K562 (cell line): ENCODE measurements around the gene NR1D2. TPM values are rescaled to one million over a fixed set of nuclear protein-coding genes. Genes with fewer than 3 reads are reported as not detected.

Experiments used
- ATAC-seq: fragments of 200-7000 bp; cut with Tn5 transposase; 3 replicates; pipeline ENCODE4 v1.9.1; 2020; ENCODE audit warnings: moderate library complexity
- BruUV-seq: library from RNA; stranded (reverse); fragments of 400-500 nt; replicated peaks from 2 replicates; lab custom pipeline; 2021; lab: Mats Ljungman, UMichigan
- CTCF ChIA-PET: fragments of 300-600 bp; formaldehyde crosslinking; extraction: SDS; loops from one replicate; lab custom pipeline; 2021; ENCODE audit warnings: low intra/inter-chr PET ratio; lab: Yijun Ruan, JAX
- POLR2A ChIA-PET: fragments of 300-600, 350-650 bp; sonication (Branson Sonifier 250); formaldehyde crosslinking; extraction: SDS; loops from one replicate; lab custom pipeline; 2021; ENCODE audit warnings: antibody characterized with exemption, inconsistent platforms; lab: Yijun Ruan, JAX
- DNase-seq, 4 experiments: peaks; one replicate each; pipeline versions ENCODE4 v3.0.0 to v3.0.0-alpha.2; 2011 to 2018; ENCODE audit warnings: low spot score in 3 of 4, mixed read lengths in 3 of 4; ENCODE audit errors: extremely low read depth in 1 of 4
- FAIRE-seq: peaks from 2 replicates; lab custom pipeline; 2011; peaks lifted over from hg19 to GRCh38; lab: Jason Lieb, UNC
- H2AFZ ChIP-seq: 2 replicates; pipeline ENCODE4 v1.6.0; 2011; ENCODE audit warnings: low read depth, low read length, control low read depth, inconsistent platforms
- H3K27ac ChIP-seq: fragments of 200-600 bp; 3 replicates; pipeline ENCODE4 v1.8.0; 2011; ENCODE audit warnings: low read depth, mild to moderate bottlenecking, control low read depth, inconsistent platforms, low read length, moderate library complexity, mixed read lengths; ENCODE audit errors: extremely low read depth
- H3K27me3 ChIP-seq, 2 experiments: fragments of 300-600 bp in 1 of 2; 2 replicates in 1 of 2; 3 replicates in 1 of 2; pipeline versions ENCODE4 v1.6.0 to v1.8.0; 2011; ENCODE audit warnings: inconsistent platforms in 2 of 2, low read length in 2 of 2, mild to moderate bottlenecking in 1 of 2, mixed read lengths in 1 of 2, moderate library complexity in 1 of 2; ENCODE audit not compliant: control insufficient read depth in 2 of 2, insufficient read depth in 2 of 2
- H3K36me3 ChIP-seq: fragments of 300-600 bp; 3 replicates; pipeline ENCODE4 v1.8.0; 2011; ENCODE audit warnings: mild to moderate bottlenecking, low read length, inconsistent platforms; ENCODE audit not compliant: control insufficient read depth, insufficient read depth
- H3K4me1 ChIP-seq, 2 experiments: fragments of 200-600 bp in 1 of 2; replicated peaks in 1 of 2; 2 replicates in 1 of 2; 3 replicates in 1 of 2; pipeline versions ENCODE4 v1.5.1 to v1.8.0; 2011; ENCODE audit warnings: inconsistent platforms in 2 of 2, low read length in 2 of 2, mild to moderate bottlenecking in 1 of 2, mixed read lengths in 1 of 2, moderate library complexity in 1 of 2; ENCODE audit not compliant: control insufficient read depth in 2 of 2, insufficient read depth in 2 of 2
- H3K4me2 ChIP-seq: 2 replicates; pipeline ENCODE4 v1.6.1; 2011; ENCODE audit warnings: low read length, control low read depth, inconsistent platforms, mixed read lengths; ENCODE audit not compliant: insufficient read depth
- H3K4me3 ChIP-seq: fragments of 200-600 bp; sonication (generic), shearing (Covaris generic); 2 replicates; pipeline ENCODE4 v1.5.1; 2016; ENCODE audit warnings: control low read depth, inconsistent platforms
- H3K79me2 ChIP-seq: fragments of 200-600 bp; 3 replicates; pipeline ENCODE4 v1.8.0; 2011; ENCODE audit warnings: low read length, inconsistent platforms; ENCODE audit not compliant: control insufficient read depth, insufficient read depth
- H3K9ac ChIP-seq, 2 experiments: 2 replicates each; pipeline versions ENCODE4 v1.6.0 to v1.6.1; 2011; ENCODE audit warnings: low read depth in 2 of 2, low read length in 2 of 2, control low read depth in 1 of 2, inconsistent platforms in 1 of 2, mild to moderate bottlenecking in 1 of 2, mixed read lengths in 1 of 2; ENCODE audit not compliant: insufficient read depth in 1 of 2
- H3K9me1 ChIP-seq: one replicate; pipeline ENCODE4 v1.6.0; 2011; ENCODE audit warnings: inconsistent platforms, mild to moderate bottlenecking, low read length, moderate library complexity; ENCODE audit not compliant: control insufficient read depth, insufficient read depth
- H3K9me3 ChIP-seq: replicated peaks from 2 replicates; pipeline ENCODE4 v1.5.1; 2011; ENCODE audit warnings: low read depth, low read length, inconsistent platforms; ENCODE audit not compliant: control insufficient read depth, insufficient read depth
- H4K20me1 ChIP-seq: replicated peaks from 2 replicates; pipeline ENCODE4 v1.6.1; 2011; ENCODE audit warnings: low read length, inconsistent platforms, mixed read lengths; ENCODE audit not compliant: control insufficient read depth, insufficient read depth
- EP300 ChIP-seq: IDR thresholded peaks from 2 replicates; pipeline ENCODE4 v1.6.1; 2012; ENCODE audit warnings: low read length, improper control_type of control experiment
- EP400 ChIP-seq: fragments of 450-650 bp; IDR thresholded peaks from 2 replicates; pipeline ENCODE4 v1.6.1; 2017; ENCODE audit warnings: antibody characterized with exemption, mild to moderate bottlenecking, moderate library complexity
- FOXA3 ChIP-seq, 2 experiments: fragments of 450-650 bp in 1 of 2; sonication (generic) in 1 of 2; formaldehyde crosslinking; IDR thresholded peaks in 1 of 2; conservative IDR thresholded peaks in 1 of 2; 2 replicates each; pipeline versions ENCODE4 v1.4.0 to v1.8.0; 2020 to 2022; ENCODE audit warnings: mild to moderate bottlenecking in 2 of 2, missing genetic modification reagents in 1 of 2
- HNRNPL ChIP-seq: fragments of 200-400 bp; formaldehyde crosslinking; IDR thresholded peaks from 2 replicates; pipeline ENCODE4 v1.6.1; 2017; ENCODE audit warnings: low read depth, mild to moderate bottlenecking, low read length
- LEF1 ChIP-seq: fragments of 450-650 bp; IDR thresholded peaks from 2 replicates; pipeline ENCODE4 v1.6.1; 2016; ENCODE audit warnings: mild to moderate bottlenecking
- NCOR1 ChIP-seq: fragments of 450-650 bp; IDR thresholded peaks from 2 replicates; pipeline ENCODE4 v1.6.1; 2016; ENCODE audit warnings: mild to moderate bottlenecking, moderate library complexity
- NR4A1 ChIP-seq, 2 experiments: fragments of 250-450 bp in 1 of 2; fragments of 450-650 bp in 1 of 2; sonication (Bioruptor Pico) in 1 of 2; IDR thresholded peaks; 2 replicates each; pipeline versions ENCODE4 v1.4.0 to v1.6.1; 2016 to 2020; ENCODE audit warnings: mild to moderate bottlenecking in 2 of 2, missing compliant biosample characterization in 1 of 2, missing genetic modification characterization in 1 of 2, moderate library complexity in 1 of 2
- NUFIP1 ChIP-seq: fragments of 450-650 bp; IDR thresholded peaks from 2 replicates; pipeline ENCODE4 v1.6.1; 2018; ENCODE audit not compliant: partially characterized antibody
- SMAD2 ChIP-seq: fragments of 150-350 bp; IDR thresholded peaks from 2 replicates; pipeline ENCODE4 v1.6.1; 2014; ENCODE audit warnings: low read depth, mild to moderate bottlenecking, low read length
- WHSC1 ChIP-seq: IDR thresholded peaks from one replicate; pipeline ENCODE4 v1.6.1; 2012; ENCODE audit warnings: low read length, control low read depth, inconsistent platforms
- ZNF274 ChIP-seq: IDR thresholded peaks from 2 replicates; pipeline ENCODE4 v1.6.1; 2011; ENCODE audit warnings: low read depth, mild to moderate bottlenecking, low read length, moderate library complexity, borderline replicate concordance
- ZNF75A ChIP-seq: fragments of 450-650 bp; formaldehyde crosslinking; IDR thresholded peaks from 2 replicates; pipeline ENCODE4 v1.4.0; 2020; ENCODE audit warnings: mild to moderate bottlenecking
- WGBS: fragments of 100-300 bp; shearing (Covaris generic); methylation state at CpG from one replicate; pipeline ENCODE4 v1.1.6; 2016; ENCODE audit warnings: low coverage, mixed read lengths; ENCODE audit not compliant: insufficient coverage; ENCODE audit errors: missing lambda C conversion rate; 5-methylcytosine and 5-hydroxymethylcytosine counted together
- in situ Hi-C: fragments of 300-500 bp; cut with MboI; formaldehyde crosslinking; loops from 4 replicates; pipeline ENCODE4 v1.15.0; 2018; ENCODE audit warnings: inconsistent platforms, mixed read lengths
- intact Hi-C: fragments of 100-400 bp; cut with micrococcal nuclease; formaldehyde crosslinking; loops from 2 replicates; pipeline ENCODE4 v1.14.2; 2022
- polyA plus RNA-seq, 8 experiments: library from polyadenylated mRNA; depleted of rRNA in 4 of 8; stranded (reverse) in 5 of 8; unstranded in 3 of 8; fragments of >200 nt; fragmentation: Nextera tagmentation in 2 of 8; fragmentation: Illumina TruSeq in 1 of 8; extraction: Ambion mirVana in 2 of 8; extraction: Trizol in 1 of 8; gene quantifications; 2 replicates each; pipeline versions ENCODE4 v1.2.1 to v1.2.3, GENCODE V29; 2011 to 2014; ENCODE audit warnings: inconsistent platforms in 1 of 8, missing spikeins in 1 of 8
- total RNA-seq, 7 experiments: library from RNA; depleted of rRNA in 6 of 7; stranded (reverse); fragments of >200 nt in 6 of 7; fragmentation: Illumina TruSeq in 2 of 7; extraction: Trizol in 2 of 7; gene quantifications; 2 replicates each; pipeline versions ENCODE4 v1.2.1 to v1.2.3, GENCODE V29; 2011 to 2021; ENCODE audit warnings: low replicate concordance in 1 of 7
- TF ChIP-seq, protein P1 (sequence below): sonication (generic); formaldehyde crosslinking; IDR thresholded peaks from 2 replicates; pipeline ENCODE4 v1.8.1; 2023; ENCODE audit warnings: missing genetic modification reagents, mild to moderate bottlenecking, borderline replicate concordance
- TF ChIP-seq, protein P2 (sequence below): fragments of 150-350 bp; conservative IDR thresholded peaks from 2 replicates; pipeline ENCODE4 v1.6.1; 2014; ENCODE audit warnings: low read length

NR1D2 gene
- total and polyA plus RNA-seq, 9 of the 15 experiments (the other 6 are each of a cell fraction or from before 2014, with no cell fraction given) = 1.2 to 5.5 (median 2.9) TPM

DNA sequence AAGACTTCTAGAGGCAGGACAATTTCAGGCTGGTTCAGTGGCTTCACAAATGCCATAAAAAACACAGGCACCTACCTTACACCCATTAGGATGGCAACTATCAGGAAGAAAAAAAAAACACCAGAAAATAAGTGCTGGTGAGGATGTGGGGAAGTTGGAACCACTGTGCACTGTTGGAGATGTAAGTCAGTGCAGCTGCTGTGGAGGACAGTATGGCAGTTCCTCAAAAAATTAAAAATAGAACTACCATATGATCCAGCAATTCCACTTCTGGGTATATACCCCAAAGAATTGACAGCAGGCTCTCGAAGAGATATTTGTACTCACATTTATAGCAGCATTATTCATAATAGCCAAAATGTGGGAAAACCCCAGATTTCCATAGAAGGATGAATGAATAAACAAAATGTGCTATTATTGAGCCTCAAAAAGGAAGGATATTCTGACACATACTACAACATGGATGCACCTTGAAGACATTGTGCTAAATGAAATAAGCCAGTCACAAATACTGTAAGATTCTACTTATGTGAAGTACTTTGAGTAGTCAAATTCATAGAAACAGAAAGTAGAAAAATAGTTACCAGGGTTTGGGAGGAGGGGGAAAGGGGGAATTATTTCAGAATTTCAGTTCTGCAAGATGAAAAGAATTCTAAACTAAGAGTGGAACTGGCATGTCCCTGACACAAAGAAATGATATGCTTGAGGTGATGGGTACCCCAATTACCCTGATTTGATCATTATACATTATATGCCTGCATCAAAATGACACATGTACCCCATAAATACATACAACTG, 40.9 kb downstream of the NR1D2 start:
- in situ Hi-C loops (no loop called here), intact Hi-C loops (no loop called here)
- 4% methylated on average over 1 of the region's 1 CpG for WGBS

More for the DNA sequence above, 40.9 kb downstream of the NR1D2 start:
- Histone ChIP-seq H2AFZ (no peak overlapping the region), H3K9me3 (no peaks in the 10 kb centered on the region), H3K27ac (no peak overlapping the region), H3K9me1 (no peaks in the 10 kb centered on the region), H3K79me2 (no peaks in the 10 kb centered on the region), H3K4me1 (peaks cover 0 to 7% of the 10 kb centered on the region in 2 experiments; a peak in 1 of 5 replicates), H3K9ac (no peak overlapping the region), H4K20me1 (no peaks in the 10 kb centered on the region), H3K4me2 (no peak overlapping the region), H3K27me3 (peaks cover 0 to 17% of the 10 kb centered on the region in 2 experiments; a peak in 2 of 5 replicates), H3K36me3 (no peaks in the 10 kb centered on the region), H3K4me3 (no peak overlapping the region)
- ChIA-PET POLR2A (no interaction called here), CTCF (interaction anchor here (0.6 to 1.4 kb wide), 2 partner anchors 97 to 936 kb away, joined by 4 to 5 read pairs; no protein-coding TSS in a partner anchor)
- no peak for FAIRE-seq
- BruUV-seq = no TSS peak
- ATAC-seq = no peak
- no peak for DNase-seq
- TF ChIP-seq NR4A1 (CRISPR knock-in tag; IDR thresholded peaks at IDR 0.05) (no peak), NR4A1 (tag; IDR thresholded peaks at IDR 0.05) (no peak), ZNF75A (no peak), NUFIP1 (no peak), LEF1 (no peak), ZNF274 (no peak), WHSC1 (no peak), HNRNPL (no peak), NCOR1 (no peak), SMAD2 (no peak), EP300 (no peak), EP400 (no peak), FOXA3 (CRISPR knock-in tag; conservative IDR thresholded peaks at IDR 0.05 in 1 of 2, IDR thresholded peaks at IDR 0.05 in 1 of 2) (no peak)
- TF ChIP-seq, protein P1, sequence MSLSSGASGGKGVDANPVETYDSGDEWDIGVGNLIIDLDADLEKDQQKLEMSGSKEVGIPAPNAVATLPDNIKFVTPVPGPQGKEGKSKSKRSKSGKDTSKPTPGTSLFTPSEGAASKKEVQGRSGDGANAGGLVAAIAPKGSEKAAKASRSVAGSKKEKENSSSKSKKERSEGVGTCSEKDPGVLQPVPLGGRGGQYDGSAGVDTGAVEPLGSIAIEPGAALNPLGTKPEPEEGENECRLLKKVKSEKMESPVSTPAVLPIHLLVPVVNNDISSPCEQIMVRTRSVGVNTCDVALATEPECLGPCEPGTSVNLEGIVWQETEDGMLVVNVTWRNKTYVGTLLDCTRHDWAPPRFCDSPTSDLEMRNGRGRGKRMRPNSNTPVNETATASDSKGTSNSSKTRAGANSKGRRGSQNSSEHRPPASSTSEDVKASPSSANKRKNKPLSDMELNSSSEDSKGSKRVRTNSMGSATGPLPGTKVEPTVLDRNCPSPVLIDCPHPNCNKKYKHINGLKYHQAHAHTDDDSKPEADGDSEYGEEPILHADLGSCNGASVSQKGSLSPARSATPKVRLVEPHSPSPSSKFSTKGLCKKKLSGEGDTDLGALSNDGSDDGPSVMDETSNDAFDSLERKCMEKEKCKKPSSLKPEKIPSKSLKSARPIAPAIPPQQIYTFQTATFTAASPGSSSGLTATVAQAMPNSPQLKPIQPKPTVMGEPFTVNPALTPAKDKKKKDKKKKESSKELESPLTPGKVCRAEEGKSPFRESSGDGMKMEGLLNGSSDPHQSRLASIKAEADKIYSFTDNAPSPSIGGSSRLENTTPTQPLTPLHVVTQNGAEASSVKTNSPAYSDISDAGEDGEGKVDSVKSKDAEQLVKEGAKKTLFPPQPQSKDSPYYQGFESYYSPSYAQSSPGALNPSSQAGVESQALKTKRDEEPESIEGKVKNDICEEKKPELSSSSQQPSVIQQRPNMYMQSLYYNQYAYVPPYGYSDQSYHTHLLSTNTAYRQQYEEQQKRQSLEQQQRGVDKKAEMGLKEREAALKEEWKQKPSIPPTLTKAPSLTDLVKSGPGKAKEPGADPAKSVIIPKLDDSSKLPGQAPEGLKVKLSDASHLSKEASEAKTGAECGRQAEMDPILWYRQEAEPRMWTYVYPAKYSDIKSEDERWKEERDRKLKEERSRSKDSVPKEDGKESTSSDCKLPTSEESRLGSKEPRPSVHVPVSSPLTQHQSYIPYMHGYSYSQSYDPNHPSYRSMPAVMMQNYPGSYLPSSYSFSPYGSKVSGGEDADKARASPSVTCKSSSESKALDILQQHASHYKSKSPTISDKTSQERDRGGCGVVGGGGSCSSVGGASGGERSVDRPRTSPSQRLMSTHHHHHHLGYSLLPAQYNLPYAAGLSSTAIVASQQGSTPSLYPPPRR (CRISPR knock-in tag) = no peak
- TF ChIP-seq, protein P2, sequence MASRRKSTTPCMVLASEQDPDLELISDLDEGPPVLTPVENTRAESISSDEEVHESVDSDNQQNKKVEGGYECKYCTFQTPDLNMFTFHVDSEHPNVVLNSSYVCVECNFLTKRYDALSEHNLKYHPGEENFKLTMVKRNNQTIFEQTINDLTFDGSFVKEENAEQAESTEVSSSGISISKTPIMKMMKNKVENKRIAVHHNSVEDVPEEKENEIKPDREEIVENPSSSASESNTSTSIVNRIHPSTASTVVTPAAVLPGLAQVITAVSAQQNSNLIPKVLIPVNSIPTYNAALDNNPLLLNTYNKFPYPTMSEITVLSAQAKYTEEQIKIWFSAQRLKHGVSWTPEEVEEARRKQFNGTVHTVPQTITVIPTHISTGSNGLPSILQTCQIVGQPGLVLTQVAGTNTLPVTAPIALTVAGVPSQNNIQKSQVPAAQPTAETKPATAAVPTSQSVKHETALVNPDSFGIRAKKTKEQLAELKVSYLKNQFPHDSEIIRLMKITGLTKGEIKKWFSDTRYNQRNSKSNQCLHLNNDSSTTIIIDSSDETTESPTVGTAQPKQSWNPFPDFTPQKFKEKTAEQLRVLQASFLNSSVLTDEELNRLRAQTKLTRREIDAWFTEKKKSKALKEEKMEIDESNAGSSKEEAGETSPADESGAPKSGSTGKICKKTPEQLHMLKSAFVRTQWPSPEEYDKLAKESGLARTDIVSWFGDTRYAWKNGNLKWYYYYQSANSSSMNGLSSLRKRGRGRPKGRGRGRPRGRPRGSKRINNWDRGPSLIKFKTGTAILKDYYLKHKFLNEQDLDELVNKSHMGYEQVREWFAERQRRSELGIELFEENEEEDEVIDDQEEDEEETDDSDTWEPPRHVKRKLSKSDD = no peak
- TF ChIP-seq, all 486 proteins: peak for 0
